Activated CD8-positive, alpha-beta T cell treated with anti-CD3 and anti-CD28 coated beads for 36 hours (primary cell): Measurements from ENCODE around the gene CHRM5. TPM values are rescaled to one million over a fixed set of nuclear protein-coding genes. Genes with fewer than 3 reads are reported as not detected.
A peak's percentile ranks its signal among the peaks of the same experiment; 100 is the strongest.

Experiments used
- ATAC-seq: fragments of 200-7000 bp; cut with Tn5 transposase; one replicate; pipeline ENCODE4 v1.10.0; 2021; ENCODE audit warnings: mild to moderate bottlenecking, moderate library complexity
- CTCF ChIA-PET: fragments of 350-600 bp; sonication (Branson Sonifier 250); formaldehyde crosslinking; loops from one replicate; lab custom pipeline; 2021; ENCODE audit warnings: antibody characterized with exemption; lab: Charles Lee
- POLR2A ChIA-PET: fragments of 350-600 bp; sonication (Branson Sonifier 250); formaldehyde crosslinking; loops from one replicate; lab custom pipeline; 2021; ENCODE audit warnings: antibody characterized with exemption; lab: Charles Lee
- DNase-seq: peaks from one replicate; pipeline ENCODE4 v3.0.0-alpha.2; 2020
- H3K27ac Mint-ChIP-seq: one replicate; pipeline ENCODE4 v1.8.0; 2021; ENCODE audit warnings: mild to moderate bottlenecking, mixed read lengths
- H3K27me3 Mint-ChIP-seq: one replicate; pipeline ENCODE4 v1.8.0; 2021; ENCODE audit warnings: mixed read lengths
- H3K36me3 Mint-ChIP-seq: one replicate; pipeline ENCODE4 v1.8.0; 2021; ENCODE audit warnings: low read depth, mixed read lengths
- H3K4me1 Mint-ChIP-seq: one replicate; pipeline ENCODE4 v1.8.0; 2021; ENCODE audit warnings: low read depth, mixed read lengths
- H3K4me3 Mint-ChIP-seq: one replicate; pipeline ENCODE4 v1.8.0; 2021; ENCODE audit warnings: mild to moderate bottlenecking, moderate library complexity, mixed read lengths
- H3K9me3 Mint-ChIP-seq: one replicate; pipeline ENCODE4 v1.8.0; 2021; ENCODE audit warnings: mixed read lengths
- intact Hi-C: fragments of 100-400 bp; cut with micrococcal nuclease; formaldehyde crosslinking; loops from one replicate; pipeline ENCODE4 v1.10.0; 2022
- total RNA-seq, 2 experiments: library from RNA; stranded (reverse); gene quantifications; one replicate each; pipeline ENCODE4 v1.2.3, GENCODE V29; 2021
- TF ChIP-seq, protein P1 (sequence below): fragments of 200-600 bp; IDR thresholded peaks from one replicate; pipeline ENCODE4 v1.8.0; 2022; ENCODE audit warnings: antibody characterized with exemption, mild to moderate bottlenecking

The CHRM5 gene
- total RNA-seq, 2 experiments from 2014 or later, result not detected

GRCh38 chr15:34078900-34079299 is 110.6 kb downstream of the CHRM5 start:
- ATAC-seq (no peak), DNase-seq (no peak)
- POLR2A ChIA-PET, result no interaction called here
- TF ChIP-seq, protein P1, sequence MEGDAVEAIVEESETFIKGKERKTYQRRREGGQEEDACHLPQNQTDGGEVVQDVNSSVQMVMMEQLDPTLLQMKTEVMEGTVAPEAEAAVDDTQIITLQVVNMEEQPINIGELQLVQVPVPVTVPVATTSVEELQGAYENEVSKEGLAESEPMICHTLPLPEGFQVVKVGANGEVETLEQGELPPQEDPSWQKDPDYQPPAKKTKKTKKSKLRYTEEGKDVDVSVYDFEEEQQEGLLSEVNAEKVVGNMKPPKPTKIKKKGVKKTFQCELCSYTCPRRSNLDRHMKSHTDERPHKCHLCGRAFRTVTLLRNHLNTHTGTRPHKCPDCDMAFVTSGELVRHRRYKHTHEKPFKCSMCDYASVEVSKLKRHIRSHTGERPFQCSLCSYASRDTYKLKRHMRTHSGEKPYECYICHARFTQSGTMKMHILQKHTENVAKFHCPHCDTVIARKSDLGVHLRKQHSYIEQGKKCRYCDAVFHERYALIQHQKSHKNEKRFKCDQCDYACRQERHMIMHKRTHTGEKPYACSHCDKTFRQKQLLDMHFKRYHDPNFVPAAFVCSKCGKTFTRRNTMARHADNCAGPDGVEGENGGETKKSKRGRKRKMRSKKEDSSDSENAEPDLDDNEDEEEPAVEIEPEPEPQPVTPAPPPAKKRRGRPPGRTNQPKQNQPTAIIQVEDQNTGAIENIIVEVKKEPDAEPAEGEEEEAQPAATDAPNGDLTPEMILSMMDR, result no peak
- H3K36me3 Mint-ChIP-seq, result peaks cover 6% of the 10 kb centered on the region
- no peaks in the 10 kb centered on the region for H3K27me3 Mint-ChIP-seq
- no peak overlapping the region for H3K27ac Mint-ChIP-seq
- CTCF ChIA-PET, result interaction anchor here (0.9 to 1.5 kb wide), 5 partner anchors 9 to 131 kb away, joined by 3 to 6 read pairs (median 3); partner anchors contain the start of gene KATNBL1
- H3K4me1 Mint-ChIP-seq, result no peaks in the 10 kb centered on the region
- no peak overlapping the region for H3K4me3 Mint-ChIP-seq
- H3K9me3 Mint-ChIP-seq, result no peaks in the 10 kb centered on the region
- intact Hi-C loops, result no loop called here

- ChIA-PET POLR2A (no interaction called here), CTCF (interaction anchor here (1.2 kb wide), 1 partner anchor 30 kb away, joined by 6 read pairs; no protein-coding TSS in a partner anchor)
- intact Hi-C loops, result no loop called here
- Mint-ChIP-seq H3K4me3 (no peak overlapping the region), H3K9me3 (no peaks in the 10 kb centered on the region), H3K36me3 (peaks cover 11% of the 10 kb centered on the region), H3K27ac (no peak overlapping the region), H3K4me1 (no peaks in the 10 kb centered on the region), H3K27me3 (no peaks in the 10 kb centered on the region)
- ATAC-seq (no peak), DNase-seq (no peak)
- TF ChIP-seq, protein P1, result no peak
These were observed 111.6 kb downstream of the CHRM5 start for GRCh38 chr15:34079904-34080303.

- ChIA-PET POLR2A (no interaction called here), CTCF (interaction anchor here (1.0 to 1.5 kb wide), 2 partner anchors 26 to 125 kb away, joined by 3 to 4 read pairs; partner anchors contain the start of gene KATNBL1)
- Mint-ChIP-seq H3K4me1 (no peaks in the 10 kb centered on the region), H3K27ac (no peak overlapping the region), H3K27me3 (no peaks in the 10 kb centered on the region), H3K36me3 (peaks cover 18% of the 10 kb centered on the region), H3K9me3 (no peaks in the 10 kb centered on the region), H3K4me3 (no peak overlapping the region)
- TF ChIP-seq, protein P1, result no peak
- intact Hi-C loops, result no loop called here
- DNase-seq, result no peak
- no peak for ATAC-seq
These were observed 115.8 kb downstream of the CHRM5 start for GRCh38 chr15:34084086-34084485.

DNA sequence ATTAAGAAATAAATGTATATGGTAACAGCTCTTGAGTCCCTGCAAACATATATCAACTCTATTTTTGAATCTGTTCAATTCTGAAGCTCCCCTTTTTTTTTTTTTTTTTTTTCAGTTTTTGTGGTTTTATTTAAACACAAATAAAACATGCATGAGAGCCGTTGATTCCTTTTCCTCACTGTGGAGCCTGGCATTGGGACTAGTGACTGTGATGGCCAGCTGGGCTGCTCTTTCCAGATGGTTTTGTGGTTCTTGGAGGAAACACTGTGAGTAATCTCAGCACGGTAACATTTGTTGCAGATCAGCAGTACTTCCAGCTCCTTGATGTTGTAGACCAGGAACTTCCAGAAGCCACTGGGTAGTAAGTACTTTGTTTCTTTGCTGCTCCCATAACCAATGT is 117.4 kb downstream of the CHRM5 start:
- CTCF ChIA-PET, result no interaction called here
- intact Hi-C loops, result no loop called here

DNA sequence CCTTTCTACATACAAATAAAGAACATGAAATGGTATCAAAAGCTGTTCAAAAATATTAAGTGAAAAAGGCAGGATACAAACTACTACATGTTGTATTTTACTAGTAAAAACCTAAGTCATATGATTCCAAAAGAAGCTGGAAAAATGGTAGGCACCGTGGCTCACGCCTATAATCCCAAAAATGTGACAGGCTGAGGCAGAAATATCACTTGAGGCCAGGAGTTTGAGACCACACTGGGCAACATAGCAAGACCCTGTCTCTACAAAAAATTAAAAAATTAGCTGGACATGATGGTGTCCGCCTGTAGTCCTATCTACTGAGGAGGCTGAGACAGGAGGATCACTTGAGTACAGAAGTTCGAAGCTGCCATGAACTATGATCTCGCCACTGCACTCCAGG is 131.6 kb downstream of the CHRM5 start:
- ChIA-PET POLR2A (interaction anchor here (0.7 to 1.1 kb wide), 3 partner anchors 13 to 179 kb away, joined by 3 to 4 read pairs (median 3); no protein-coding TSS in a partner anchor), CTCF (interaction anchor here (1.4 kb wide), 2 partner anchors 37 to 110 kb away, joined by 4 to 5 read pairs; partner anchors contain the start of gene KATNBL1)
- Mint-ChIP-seq H3K4me1 (peaks cover 28% of the 10 kb centered on the region), H3K36me3 (peaks cover 40% of the 10 kb centered on the region), H3K9me3 (peaks cover 14% of the 10 kb centered on the region), H3K4me3 (peak overlapping the region; percentile 100), H3K27ac (peak overlapping the region; percentile 42), H3K27me3 (no peaks in the 10 kb centered on the region)
- ATAC-seq (no peak), DNase-seq (no peak)
- TF ChIP-seq, protein P1, result no peak
- intact Hi-C loops, result loop anchor here (5.0 kb wide), 1 partner anchor 122 kb away; no protein-coding TSS in a partner anchor

More for the DNA sequence above, 117.4 kb downstream of the CHRM5 start:
- H3K9me3 Mint-ChIP-seq, result no peaks in the 10 kb centered on the region
- TF ChIP-seq, protein P1, result no peak
- H3K4me3 Mint-ChIP-seq, result no peak overlapping the region
- ATAC-seq (no peak), DNase-seq (no peak)
- H3K36me3 Mint-ChIP-seq, result peaks cover 23% of the 10 kb centered on the region
- POLR2A ChIA-PET, result interaction anchor here (0.8 to 1.1 kb wide), 2 partner anchors 8 to 10 kb away, joined by 3 read pairs; no protein-coding TSS in a partner anchor
- H3K4me1 Mint-ChIP-seq, result no peaks in the 10 kb centered on the region
- H3K27ac Mint-ChIP-seq, result no peak overlapping the region
- H3K27me3 Mint-ChIP-seq, result no peaks in the 10 kb centered on the region
